Stimulated activated CD8-positive, alpha-beta memory T cell treated with anti-CD3 and anti-CD28 coated beads, Interleukin-2, amount 100 ng/mL, for 1 hour (primary cell): ENCODE results near the gene DRICH1.
"Not testable (repeated sequence)": the region's sequence is repeated elsewhere in the genome, so short reads cannot be mapped to it uniquely, and the experiment has no call there.

Source experiments
- DNase-seq, 2 donors: peaks; one replicate each; pipeline ENCODE4 v3.0.0-alpha.2; 2020; ENCODE audit warnings: low read depth in 2 of 2

DRICH1 gene

GRCh38 chr22:23566705-23567475 lies 65.2 kb downstream of the DRICH1 start:
- DNase-seq = no peak

GRCh38 chr22:23565915-23566704 lies 66.0 kb downstream of the DRICH1 start:
- DNase-seq = no peak

GRCh38 chr22:23565305-23565914 lies 66.7 kb downstream of the DRICH1 start:
- no peak for DNase-seq

- DNase-seq = no peak
Observed at GRCh38 chr22:23564276-23564675, 67.8 kb downstream of the DRICH1 start.

- DNase-seq = no peak
Observed at GRCh38 chr22:23563111-23563510, 69.0 kb downstream of the DRICH1 start.

- DNase-seq = no peak
Observed at GRCh38 chr22:23562186-23562585, 69.9 kb downstream of the DRICH1 start.

GRCh38 chr22:23561025-23561510 lies 71.1 kb downstream of the DRICH1 start:
- DNase-seq = not testable (repeated sequence)

- DNase-seq = not testable (repeated sequence)
Observed at GRCh38 chr22:23560215-23560614, 71.9 kb downstream of the DRICH1 start.
